ENCODE data around the gene DNAAF9.

The DNAAF9 gene

DNA sequence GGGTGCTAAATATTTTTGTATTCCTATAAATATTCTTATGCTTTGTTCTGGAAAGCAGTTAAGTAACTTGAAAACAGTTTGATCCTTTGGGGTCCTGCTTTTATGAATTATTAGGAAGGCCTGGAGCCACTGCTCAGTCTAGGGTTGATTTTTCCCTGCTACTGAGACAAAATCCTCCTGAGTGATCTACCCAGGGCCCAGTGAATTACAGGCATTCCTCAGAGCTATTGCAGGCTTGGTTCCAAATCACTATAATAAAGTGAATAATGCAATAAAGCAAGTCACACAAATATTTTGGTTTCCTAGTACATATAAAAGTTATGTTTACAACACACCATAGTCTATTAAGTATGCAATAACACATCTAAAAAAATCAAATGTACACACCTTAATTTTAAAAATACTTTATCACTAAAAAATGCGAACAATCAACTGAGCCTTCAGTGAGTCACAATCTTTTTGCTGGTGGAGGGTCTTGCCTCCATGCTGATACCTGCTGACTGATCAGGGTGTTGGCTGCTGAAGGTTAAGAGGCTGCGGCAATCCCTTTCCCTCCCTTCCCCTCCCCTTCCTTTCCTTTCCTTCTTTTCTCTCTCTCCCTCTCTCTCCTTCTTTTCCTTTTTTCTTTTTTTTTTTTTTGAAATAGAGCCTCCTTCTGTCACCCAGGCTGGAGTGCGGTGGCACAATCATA is 43.0 kb downstream of the DNAAF9 start:
- DNase-seq = no peak

DNA sequence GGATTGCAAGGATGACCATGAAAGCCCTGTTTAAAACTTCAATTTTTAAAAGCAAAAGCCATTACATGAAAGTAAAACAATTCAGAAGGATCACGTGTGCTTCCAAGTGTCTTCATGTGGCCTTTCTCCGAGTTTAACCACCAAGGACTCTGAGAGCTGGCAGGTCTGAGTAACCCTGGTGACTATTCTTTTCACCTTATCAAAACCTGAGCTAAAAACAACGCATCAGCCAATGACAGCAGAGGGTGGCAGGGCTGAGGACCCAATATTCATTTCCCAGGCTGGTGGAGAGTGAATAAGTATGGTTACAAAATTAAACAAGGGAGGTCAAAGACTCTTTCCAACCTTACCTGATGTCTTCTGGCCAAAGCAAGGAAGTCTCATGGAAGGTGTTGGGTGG is 46.7 kb downstream of the DNAAF9 start:
- no peak for DNase-seq

DNA sequence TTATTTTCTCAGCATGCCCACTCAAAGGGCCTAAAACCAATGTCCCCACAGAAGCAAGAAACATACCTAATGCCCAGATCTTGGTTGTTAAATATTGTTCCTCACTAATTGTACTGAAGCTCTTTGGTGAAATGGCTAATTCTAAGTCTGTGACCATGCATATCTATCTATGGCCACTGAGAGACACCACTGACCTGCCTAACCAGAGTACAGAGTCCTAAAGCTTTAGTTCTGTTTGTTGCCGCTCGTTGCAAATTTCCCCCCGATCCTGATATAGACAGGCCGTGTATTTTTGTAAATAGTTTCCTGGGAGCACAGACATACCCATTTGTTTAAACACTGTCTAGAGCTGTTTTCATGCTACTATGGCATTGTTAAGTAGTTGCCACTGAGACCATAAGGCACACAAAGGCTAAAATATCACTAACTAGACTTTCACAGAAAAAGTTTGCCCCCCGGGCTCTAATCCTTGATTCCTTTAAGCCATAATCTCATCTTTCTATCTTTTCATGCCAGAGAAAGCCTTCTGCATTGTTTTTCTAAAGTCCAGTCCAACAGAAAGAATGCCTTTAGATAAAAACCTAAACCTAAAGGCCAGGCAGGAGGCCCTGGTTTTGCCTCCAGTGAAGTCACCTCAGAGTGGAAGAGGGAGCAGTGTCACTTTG is 48.7 kb downstream of the DNAAF9 start:
- no peak for DNase-seq

Data from NCI-H748 treated with DMSO at 0.1 percent for 48 hours (cell line).